Measurements from ENCODE around the gene LSM3.
"Not testable (repeated sequence)": the region's sequence is repeated elsewhere in the genome, so short reads cannot be mapped to it uniquely, and the experiment has no call there.

LSM3 gene

GRCh38 chr3:14223595-14223994, 45.0 kb downstream of the LSM3 start:
- no peak for DNase-seq

- no peak for DNase-seq
Measured at GRCh38 chr3:14224895-14225294, 46.3 kb downstream of the LSM3 start.

GRCh38 chr3:14225421-14225820, 46.8 kb downstream of the LSM3 start:
- DNase-seq: no peak

- not testable (repeated sequence) for DNase-seq
Measured at GRCh38 chr3:14226351-14226750, 47.7 kb downstream of the LSM3 start.

GRCh38 chr3:14227856-14228255, 49.2 kb downstream of the LSM3 start:
- no peak for DNase-seq

GRCh38 chr3:14228681-14229470, 50.3 kb downstream of the LSM3 start:
- DNase-seq: no peak

GRCh38 chr3:14229695-14230094, 51.1 kb downstream of the LSM3 start:
- not testable (repeated sequence) for DNase-seq

- DNase-seq: no peak
Measured at GRCh38 chr3:14230729-14231128, 52.1 kb downstream of the LSM3 start.

- no peak for DNase-seq
Measured at GRCh38 chr3:14231145-14231990, 52.8 kb downstream of the LSM3 start.

- no peak for DNase-seq
Measured at GRCh38 chr3:14231998-14232501, 53.4 kb downstream of the LSM3 start.

GRCh38 chr3:14234251-14235002, 55.8 kb downstream of the LSM3 start:
- DNase-seq: no peak

- DNase-seq: no peak
Measured at GRCh38 chr3:14235003-14235911, 56.6 kb downstream of the LSM3 start.

GRCh38 chr3:14235912-14236295, 57.3 kb downstream of the LSM3 start:
- no peak for DNase-seq

GRCh38 chr3:14236902-14237301, 58.3 kb downstream of the LSM3 start:
- DNase-seq: no peak

GRCh38 chr3:14237457-14237856, 58.8 kb downstream of the LSM3 start:
- DNase-seq: no peak

- DNase-seq: no peak
Measured at GRCh38 chr3:14238356-14238755, 59.7 kb downstream of the LSM3 start.

GRCh38 chr3:14238930-14239329, 60.3 kb downstream of the LSM3 start:
- no peak for DNase-seq

- no peak for DNase-seq
Measured at GRCh38 chr3:14239940-14240339, 61.3 kb downstream of the LSM3 start.

- DNase-seq: no peak
Measured at GRCh38 chr3:14240366-14240765, 61.7 kb downstream of the LSM3 start.

GRCh38 chr3:14241716-14242115, 63.1 kb downstream of the LSM3 start:
- no peak for DNase-seq

- no peak for DNase-seq
Measured at GRCh38 chr3:14242490-14243311, 64.1 kb downstream of the LSM3 start.
